CD8-positive, alpha-beta memory T cell (primary cell): ENCODE measurements around the gene RRBP1. TPM values are rescaled to one million over a fixed set of nuclear protein-coding genes. Genes with fewer than 3 reads are reported as not detected.

Experiments
- CTCF ChIA-PET: fragments of 350-600 bp; sonication (Branson Sonifier 250); formaldehyde crosslinking; loops from one replicate; lab custom pipeline; 2021; ENCODE audit warnings: antibody characterized with exemption; lab: Charles Lee
- POLR2A ChIA-PET: fragments of 350-600 bp; sonication (Branson Sonifier 250); formaldehyde crosslinking; loops from one replicate; lab custom pipeline; 2021; ENCODE audit warnings: antibody characterized with exemption; lab: Charles Lee
- DNase-seq, 5 donors: peaks; one replicate each; pipeline versions ENCODE4 v3.0.0 to v3.0.0-alpha.2; 2020 to 2022; ENCODE audit warnings: mixed read lengths in 1 of 5
- H3K27ac ChIP-seq: one replicate; pipeline ENCODE4 v1.7.0; 2013; ENCODE audit warnings: low read depth, mild to moderate bottlenecking, low read length, moderate library complexity
- H3K27me3 ChIP-seq: 2 replicates; pipeline ENCODE4 v1.7.0; 2013; ENCODE audit warnings: low read length, mild to moderate bottlenecking; ENCODE audit not compliant: insufficient read depth, poor library complexity, severe bottlenecking
- H3K36me3 ChIP-seq: 2 replicates; pipeline ENCODE4 v1.7.0; 2013; ENCODE audit warnings: mild to moderate bottlenecking, low read length, moderate library complexity; ENCODE audit not compliant: insufficient read depth
- H3K4me1 ChIP-seq: 2 replicates; pipeline ENCODE4 v1.7.0; 2013; ENCODE audit warnings: mild to moderate bottlenecking, low read length, moderate library complexity; ENCODE audit not compliant: insufficient read depth
- H3K4me3 ChIP-seq: 2 replicates; pipeline ENCODE4 v1.7.0; 2013; ENCODE audit warnings: mild to moderate bottlenecking, low read length
- H3K9me3 ChIP-seq: 2 replicates; pipeline ENCODE4 v1.7.0; 2013; ENCODE audit warnings: mild to moderate bottlenecking, low read length
- H3K27ac Mint-ChIP-seq, 8 donors: one replicate each; pipeline ENCODE4 v1.8.0; 2020 to 2021; ENCODE audit warnings: mixed read lengths in 8 of 8, mild to moderate bottlenecking in 6 of 8, inconsistent platforms in 3 of 8, moderate library complexity in 3 of 8
- H3K27me3 Mint-ChIP-seq, 2 donors: one replicate each; pipeline ENCODE4 v1.8.0; 2020 to 2021; ENCODE audit warnings: mixed read lengths in 2 of 2, mild to moderate bottlenecking in 1 of 2, moderate library complexity in 1 of 2
- H3K36me3 Mint-ChIP-seq, 3 donors: one replicate each; pipeline ENCODE4 v1.8.0; 2020 to 2021; ENCODE audit warnings: mixed read lengths in 3 of 3, inconsistent platforms in 1 of 3, mild to moderate bottlenecking in 1 of 3
- H3K4me1 Mint-ChIP-seq, 3 donors: one replicate each; pipeline ENCODE4 v1.8.0; 2020 to 2021; ENCODE audit warnings: mixed read lengths in 3 of 3, inconsistent platforms in 1 of 3, mild to moderate bottlenecking in 1 of 3
- H3K4me3 Mint-ChIP-seq, 7 donors: one replicate each; pipeline ENCODE4 v1.8.0; 2020 to 2021; ENCODE audit warnings: mixed read lengths in 7 of 7, mild to moderate bottlenecking in 6 of 7, moderate library complexity in 4 of 7, inconsistent platforms in 2 of 7
- H3K9me3 Mint-ChIP-seq, 5 donors: one replicate each; pipeline ENCODE4 v1.8.0; 2020 to 2022; ENCODE audit warnings: mixed read lengths in 5 of 5, mild to moderate bottlenecking in 3 of 5, moderate library complexity in 2 of 5, inconsistent platforms in 1 of 5
- polyA plus RNA-seq: library from polyadenylated mRNA; unstranded; fragments of 300-500 nt; fragmentation: Illumina TruSeq; gene quantifications from one replicate; pipeline ENCODE4 v1.2.3, GENCODE V29; 2021
- total RNA-seq, 2 experiments: library from RNA; stranded (reverse); gene quantifications; one replicate each; pipeline ENCODE4 v1.2.3, GENCODE V29; 2021

RRBP1 gene
- total and polyA plus RNA-seq, 3 experiments from 2014 or later = 17.4 to 25.3 (median 22.8) TPM

GRCh38 chr20:17641993-17642392 lies 40.0 kb downstream of the RRBP1 start:
- Mint-ChIP-seq H3K36me3 (peaks cover 0 to 41% (median 2%) of the 10 kb centered on the region in 3 donors), H3K27ac (peak overlapping the region in 1 of 8 donors; percentile 10), H3K4me3 (no peak overlapping the region), H3K4me1 (peaks cover 0 to 7% (median 3%) of the 10 kb centered on the region in 3 donors), H3K27me3 (no peaks in the 10 kb centered on the region), H3K9me3 (no peaks in the 10 kb centered on the region)
- Histone ChIP-seq H3K4me3 (no peak overlapping the region), H3K4me1 (no peaks in the 10 kb centered on the region), H3K27ac (no peak overlapping the region), H3K27me3 (no peaks in the 10 kb centered on the region), H3K9me3 (no peaks in the 10 kb centered on the region), H3K36me3 (no peaks in the 10 kb centered on the region)
- CTCF ChIA-PET = no interaction called here
- DNase-seq = no peak
- POLR2A ChIA-PET = no interaction called here

- Histone ChIP-seq H3K9me3 (no peaks in the 10 kb centered on the region), H3K27ac (no peak overlapping the region), H3K4me3 (no peak overlapping the region), H3K27me3 (no peaks in the 10 kb centered on the region), H3K36me3 (no peaks in the 10 kb centered on the region), H3K4me1 (no peaks in the 10 kb centered on the region)
- H3K27ac Mint-ChIP-seq = peak overlapping the region in 1 of 8 donors; percentile 10
- no peak overlapping the region for H3K4me3 Mint-ChIP-seq
- ChIA-PET CTCF (no interaction called here), POLR2A (no interaction called here)
- no peaks in the 10 kb centered on the region for H3K27me3 Mint-ChIP-seq
- no peak for DNase-seq
- peaks cover 0 to 41% (median 2%) of the 10 kb centered on the region in 3 donors for H3K36me3 Mint-ChIP-seq
- no peaks in the 10 kb centered on the region for H3K9me3 Mint-ChIP-seq
- H3K4me1 Mint-ChIP-seq = peaks cover 0 to 5% (median 3%) of the 10 kb centered on the region in 3 donors
Measured at GRCh38 chr20:17641520-17641964, 40.5 kb downstream of the RRBP1 start.

DNA sequence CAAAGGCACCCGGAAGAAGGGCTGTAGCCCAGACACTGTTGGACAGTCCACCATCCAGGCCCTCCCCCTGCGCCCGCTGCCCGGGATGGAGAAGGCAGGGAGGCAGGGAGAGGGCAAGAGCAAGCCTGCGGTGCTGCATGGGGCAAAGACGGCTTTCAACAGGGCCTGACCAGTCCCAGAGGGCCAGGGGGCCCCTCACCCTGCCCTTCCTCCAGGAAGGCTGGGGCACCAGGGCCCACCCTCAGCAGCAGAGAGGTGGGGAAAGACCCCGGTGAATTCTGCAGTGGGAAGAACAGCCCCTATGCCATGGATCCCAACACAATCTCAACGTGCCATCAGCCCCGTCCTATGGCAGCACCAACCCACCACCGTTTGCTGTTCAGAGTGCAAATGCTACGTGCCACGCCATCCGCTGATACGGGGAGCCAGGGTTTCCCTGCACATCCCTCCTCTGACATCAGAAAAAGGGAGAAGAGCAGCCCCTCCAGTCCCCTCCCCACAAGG lies 41.1 kb downstream of the RRBP1 start:
- no peaks in the 10 kb centered on the region for H3K9me3 ChIP-seq
- Mint-ChIP-seq H3K4me1 (peaks cover 0 to 2% (median 0%) of the 10 kb centered on the region in 3 donors), H3K4me3 (no peak overlapping the region), H3K9me3 (no peaks in the 10 kb centered on the region), H3K27ac (no peak overlapping the region), H3K36me3 (peaks cover 0 to 46% (median 2%) of the 10 kb centered on the region in 3 donors), H3K27me3 (no peaks in the 10 kb centered on the region)
- no peaks in the 10 kb centered on the region for H3K36me3 ChIP-seq
- POLR2A ChIA-PET = no interaction called here
- H3K27ac ChIP-seq = no peak overlapping the region
- CTCF ChIA-PET = no interaction called here
- no peak for DNase-seq
- H3K4me3 ChIP-seq = no peak overlapping the region
- no peaks in the 10 kb centered on the region for H3K4me1 ChIP-seq
- no peaks in the 10 kb centered on the region for H3K27me3 ChIP-seq

DNA sequence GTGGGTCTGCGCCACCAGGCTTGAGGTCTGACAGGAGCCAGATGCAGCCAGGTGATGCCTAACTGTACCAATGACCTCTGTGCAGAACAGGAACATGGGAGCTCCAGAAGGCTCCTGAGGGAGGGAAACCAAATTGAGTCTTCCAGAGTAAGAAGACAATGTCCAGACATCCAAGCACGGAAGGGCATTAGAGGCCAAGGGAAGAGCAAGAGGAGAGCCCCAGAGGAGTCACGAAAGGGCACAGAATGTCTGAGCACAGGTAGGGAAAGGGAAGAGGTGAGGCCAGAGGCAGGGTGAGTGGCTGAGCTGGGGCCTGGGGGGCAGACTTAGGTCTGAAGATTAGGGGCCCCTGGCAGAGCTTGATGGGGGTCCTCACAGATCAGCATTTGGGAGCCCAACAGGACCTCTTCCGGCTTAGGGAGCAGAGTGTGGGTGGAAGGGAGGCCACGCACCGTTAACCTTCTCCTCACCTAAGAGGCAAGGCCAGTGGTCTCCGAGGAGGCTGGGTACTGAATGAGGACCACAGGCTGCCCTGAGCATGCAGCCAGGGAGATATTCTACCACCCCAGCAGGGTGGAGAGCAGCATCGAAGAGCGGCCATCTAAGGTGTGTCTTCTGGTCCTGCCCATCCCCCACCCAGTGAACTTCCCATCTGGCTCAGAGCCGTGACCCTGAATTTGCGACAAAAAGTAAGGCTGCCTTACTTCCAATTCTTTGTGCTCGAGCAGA lies 41.7 kb downstream of the RRBP1 start:
- Histone ChIP-seq H3K4me1 (no peaks in the 10 kb centered on the region), H3K27ac (no peak overlapping the region), H3K36me3 (no peaks in the 10 kb centered on the region), H3K27me3 (no peaks in the 10 kb centered on the region), H3K4me3 (no peak overlapping the region), H3K9me3 (no peaks in the 10 kb centered on the region)
- Mint-ChIP-seq H3K27me3 (no peaks in the 10 kb centered on the region), H3K27ac (no peak overlapping the region), H3K9me3 (no peaks in the 10 kb centered on the region), H3K4me1 (peaks cover 0 to 2% (median 0%) of the 10 kb centered on the region in 3 donors), H3K36me3 (peaks cover 0 to 52% (median 2%) of the 10 kb centered on the region in 3 donors), H3K4me3 (no peak overlapping the region)
- POLR2A ChIA-PET = no interaction called here
- no peak for DNase-seq
- CTCF ChIA-PET = no interaction called here

- POLR2A ChIA-PET = no interaction called here
- Histone ChIP-seq H3K27ac (no peak overlapping the region), H3K36me3 (no peaks in the 10 kb centered on the region), H3K9me3 (no peaks in the 10 kb centered on the region), H3K4me1 (no peaks in the 10 kb centered on the region), H3K4me3 (no peak overlapping the region), H3K27me3 (no peaks in the 10 kb centered on the region)
- H3K9me3 Mint-ChIP-seq = no peaks in the 10 kb centered on the region
- CTCF ChIA-PET = no interaction called here
- DNase-seq = no peak
- H3K4me3 Mint-ChIP-seq = no peak overlapping the region
- H3K27me3 Mint-ChIP-seq = no peaks in the 10 kb centered on the region
- H3K4me1 Mint-ChIP-seq = no peaks in the 10 kb centered on the region
- H3K27ac Mint-ChIP-seq = peak overlapping the region in 1 of 8 donors; percentile 63
- H3K36me3 Mint-ChIP-seq = peaks cover 0 to 65% (median 2%) of the 10 kb centered on the region in 3 donors
Measured at GRCh38 chr20:17638835-17639407, 43.1 kb downstream of the RRBP1 start.

DNA sequence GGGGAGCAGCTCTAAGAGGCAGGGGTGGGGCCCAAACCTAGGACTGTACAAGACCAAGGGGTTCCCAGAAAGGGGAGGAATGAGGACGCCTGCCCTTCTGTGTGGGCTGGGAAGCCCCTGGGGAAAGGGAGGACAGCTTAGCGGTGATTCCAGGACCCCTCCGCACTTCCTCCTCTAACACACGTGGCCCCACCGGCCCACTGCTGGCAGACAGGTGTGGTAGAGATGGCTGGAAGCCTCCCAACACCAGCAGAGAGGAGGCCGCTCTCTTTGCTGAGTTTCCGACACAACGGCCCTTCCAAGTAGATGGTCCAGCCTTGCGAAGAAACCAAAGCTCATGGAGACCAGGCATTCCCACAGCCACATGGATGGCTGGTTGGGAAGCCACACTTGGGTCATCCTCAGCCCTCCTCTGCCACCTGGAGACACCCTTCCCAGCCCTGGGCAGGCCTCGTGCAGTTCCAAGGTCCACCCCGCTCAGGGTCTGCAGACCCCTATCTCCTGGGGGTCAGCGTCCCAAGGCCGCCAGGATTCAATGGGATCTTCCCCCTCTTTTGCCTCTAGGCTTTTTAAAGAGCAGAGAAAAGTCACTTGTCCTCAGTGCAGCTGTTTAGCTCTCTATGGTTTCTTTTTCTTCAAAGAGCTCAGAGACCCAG lies 43.9 kb downstream of the RRBP1 start:
- POLR2A ChIA-PET = no interaction called here
- CTCF ChIA-PET = no interaction called here
- no peaks in the 10 kb centered on the region for H3K9me3 Mint-ChIP-seq

DNA sequence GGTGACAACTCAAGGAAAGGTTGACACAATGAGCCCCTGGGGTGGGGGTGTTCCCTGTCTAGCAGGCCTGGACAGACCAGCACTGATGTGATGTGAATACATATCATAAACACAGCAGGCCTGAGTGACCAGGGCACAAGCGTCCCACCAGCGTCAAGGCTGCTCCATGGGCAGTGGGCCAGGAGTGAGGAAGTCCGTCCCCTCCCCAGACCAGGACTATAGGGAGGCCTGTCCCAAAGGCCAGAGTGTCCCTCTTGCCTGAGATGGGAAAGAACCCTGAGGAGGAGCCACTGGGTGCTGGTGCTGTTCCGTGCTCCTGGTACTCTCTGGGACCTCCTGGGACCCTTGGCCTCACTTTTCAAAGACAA lies 44.6 kb downstream of the RRBP1 start:
- ChIA-PET CTCF (interaction anchor here (2.0 kb wide), 1 partner anchor 45 kb away, joined by 4 read pairs; the partner anchor contains the start of gene RRBP1), POLR2A (no interaction called here)
- Mint-ChIP-seq H3K36me3 (peaks cover 0 to 68% (median 6%) of the 10 kb centered on the region in 3 donors), H3K4me3 (no peak overlapping the region), H3K27me3 (no peaks in the 10 kb centered on the region), H3K9me3 (no peaks in the 10 kb centered on the region), H3K27ac (no peak overlapping the region), H3K4me1 (no peaks in the 10 kb centered on the region)
- Histone ChIP-seq H3K27ac (no peak overlapping the region), H3K36me3 (no peaks in the 10 kb centered on the region), H3K4me3 (no peak overlapping the region), H3K27me3 (no peaks in the 10 kb centered on the region), H3K4me1 (no peaks in the 10 kb centered on the region), H3K9me3 (no peaks in the 10 kb centered on the region)
- no peak for DNase-seq

More for the DNA sequence above, 43.9 kb downstream of the RRBP1 start:
- peaks cover 0 to 67% (median 5%) of the 10 kb centered on the region in 3 donors for H3K36me3 Mint-ChIP-seq
- Histone ChIP-seq H3K9me3 (no peaks in the 10 kb centered on the region), H3K27me3 (no peaks in the 10 kb centered on the region), H3K4me1 (no peaks in the 10 kb centered on the region), H3K27ac (no peak overlapping the region), H3K4me3 (no peak overlapping the region), H3K36me3 (no peaks in the 10 kb centered on the region)
- DNase-seq = no peak
- no peaks in the 10 kb centered on the region for H3K27me3 Mint-ChIP-seq
- H3K4me1 Mint-ChIP-seq = no peaks in the 10 kb centered on the region
- no peak overlapping the region for H3K4me3 Mint-ChIP-seq
- no peak overlapping the region for H3K27ac Mint-ChIP-seq
